HG02973 (cell line): ENCODE data around the gene ITGA1.

Experiments
- ATAC-seq: cut with Tn5 transposase; IDR thresholded peaks from one replicate; pipeline ENCODE4 v1.9.1; 2021; ENCODE audit warnings: moderate library complexity; ENCODE audit not compliant: unreplicated experiment

The ITGA1 gene

GRCh38 chr5:52989781-52990527, 202.2 kb downstream of the ITGA1 start:
- ATAC-seq: peak; percentile 37

DNA sequence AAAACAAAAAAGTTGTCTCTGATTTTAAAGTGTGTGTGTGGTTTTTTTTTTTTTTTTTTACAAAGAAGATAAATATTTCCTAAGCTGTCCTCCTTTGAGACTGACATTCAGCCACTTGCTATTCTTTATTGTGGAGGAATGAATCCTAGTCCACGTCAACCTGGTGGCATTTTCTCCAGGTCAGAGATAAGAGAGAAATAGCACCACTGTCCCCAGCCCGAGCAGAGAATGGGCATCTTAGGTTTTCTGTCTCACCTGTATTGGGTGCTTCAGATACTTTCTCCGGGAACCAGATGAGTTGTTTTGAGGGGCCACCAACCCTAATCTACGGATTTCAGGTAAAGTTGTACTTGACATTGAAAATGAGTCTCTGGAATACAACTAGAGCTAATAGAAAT, 202.8 kb downstream of the ITGA1 start:
- ATAC-seq: no peak

GRCh38 chr5:52993367-52993766, 205.7 kb downstream of the ITGA1 start:
- ATAC-seq: no peak

DNA sequence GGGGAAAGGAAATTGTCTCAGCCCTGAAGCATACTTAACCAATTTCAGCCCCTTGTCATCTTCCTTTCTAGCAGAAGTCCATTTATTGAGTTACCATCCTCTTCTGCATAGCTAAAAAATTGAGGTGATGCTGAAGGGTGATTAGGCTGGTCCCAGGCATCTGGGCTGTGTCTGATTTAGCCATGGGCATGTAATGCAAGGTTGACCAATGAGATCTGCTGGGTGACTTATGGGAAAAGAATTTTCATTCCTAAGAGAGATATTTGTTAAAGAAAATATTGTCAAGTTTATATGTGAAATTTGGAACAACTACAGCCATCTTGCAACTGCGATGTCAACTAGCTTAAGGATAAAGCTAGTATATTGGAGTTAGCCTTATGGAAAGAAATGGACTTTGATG, 206.6 kb downstream of the ITGA1 start:
- ATAC-seq: no peak

- ATAC-seq: peak; percentile 39
These were observed 207.4 kb downstream of the ITGA1 start for GRCh38 chr5:52995095-52995494.

DNA sequence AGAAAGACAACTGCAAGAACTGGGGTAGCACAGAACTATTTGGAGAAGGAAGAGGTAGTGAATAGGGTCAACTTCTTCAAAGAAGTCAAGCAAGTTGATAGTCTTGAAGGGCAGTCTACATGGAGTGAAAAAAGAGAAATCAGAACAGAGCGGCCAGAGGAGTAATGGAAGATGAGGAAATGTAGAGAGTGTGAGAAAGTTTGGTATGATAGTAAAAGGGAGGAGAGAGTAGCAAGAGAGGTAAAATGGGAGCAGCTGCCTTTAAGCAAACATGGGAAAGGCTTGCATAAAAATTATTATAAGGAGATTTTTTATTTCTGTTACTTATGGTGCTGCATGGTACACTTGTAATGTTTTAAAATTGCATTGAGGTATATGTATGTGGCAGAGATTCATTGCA, 208.2 kb downstream of the ITGA1 start:
- no peak for ATAC-seq

GRCh38 chr5:52996979-52997378, 209.3 kb downstream of the ITGA1 start:
- ATAC-seq: no peak

GRCh38 chr5:52997424-52997823, 209.7 kb downstream of the ITGA1 start:
- ATAC-seq: no peak

GRCh38 chr5:52998552-52999313, 211.0 kb downstream of the ITGA1 start:
- ATAC-seq: no peak

DNA sequence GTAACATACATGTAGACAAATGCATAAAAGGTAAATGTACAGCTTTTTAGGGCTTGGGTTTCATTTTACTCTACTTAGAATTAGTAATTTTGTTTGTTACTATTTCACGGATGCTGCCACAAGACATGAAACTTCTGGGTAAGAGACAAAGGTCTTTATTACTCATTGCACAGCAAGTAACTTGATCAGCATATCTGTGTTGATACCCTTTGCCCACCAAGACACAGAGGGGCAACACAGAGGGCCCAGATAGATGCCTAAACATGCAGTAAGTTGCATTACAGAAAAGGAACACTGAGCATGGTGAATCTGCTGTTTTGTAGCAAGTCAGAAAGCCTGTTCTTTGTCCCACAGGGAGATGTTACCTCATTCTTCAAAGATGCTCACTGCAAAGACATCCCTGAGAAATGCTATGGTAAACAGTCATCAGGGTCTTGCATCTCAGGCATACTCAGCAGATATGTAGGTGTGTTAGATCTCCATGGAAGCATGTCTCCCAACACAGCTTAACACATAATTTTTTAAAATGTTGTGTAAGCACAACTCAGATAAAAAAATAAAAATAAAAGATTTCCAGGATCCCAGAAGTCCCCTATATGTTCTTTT, 211.7 kb downstream of the ITGA1 start:
- peak; percentile 55 for ATAC-seq

GRCh38 chr5:53001541-53001940, 213.8 kb downstream of the ITGA1 start:
- no peak for ATAC-seq

DNA sequence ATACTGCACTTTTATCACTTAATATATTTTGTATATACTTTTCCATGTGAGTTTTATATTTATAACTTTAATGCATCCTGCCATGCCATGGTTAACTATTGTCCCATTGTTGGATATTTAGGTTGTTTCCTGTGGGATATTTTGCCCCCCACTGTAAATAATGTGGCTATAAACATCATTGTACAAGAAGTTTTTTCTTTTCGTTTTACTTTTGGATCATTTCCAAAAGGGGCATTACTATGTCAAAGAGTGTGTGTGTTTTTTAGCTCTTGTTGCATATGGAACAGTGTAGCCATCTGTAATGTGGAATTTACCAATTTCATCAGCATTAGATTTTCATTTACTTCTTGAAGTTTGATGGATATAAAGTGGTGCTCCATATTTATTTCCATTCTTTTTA, 214.8 kb downstream of the ITGA1 start:
- ATAC-seq: no peak

GRCh38 chr5:53003144-53003543, 215.4 kb downstream of the ITGA1 start:
- ATAC-seq: no peak

DNA sequence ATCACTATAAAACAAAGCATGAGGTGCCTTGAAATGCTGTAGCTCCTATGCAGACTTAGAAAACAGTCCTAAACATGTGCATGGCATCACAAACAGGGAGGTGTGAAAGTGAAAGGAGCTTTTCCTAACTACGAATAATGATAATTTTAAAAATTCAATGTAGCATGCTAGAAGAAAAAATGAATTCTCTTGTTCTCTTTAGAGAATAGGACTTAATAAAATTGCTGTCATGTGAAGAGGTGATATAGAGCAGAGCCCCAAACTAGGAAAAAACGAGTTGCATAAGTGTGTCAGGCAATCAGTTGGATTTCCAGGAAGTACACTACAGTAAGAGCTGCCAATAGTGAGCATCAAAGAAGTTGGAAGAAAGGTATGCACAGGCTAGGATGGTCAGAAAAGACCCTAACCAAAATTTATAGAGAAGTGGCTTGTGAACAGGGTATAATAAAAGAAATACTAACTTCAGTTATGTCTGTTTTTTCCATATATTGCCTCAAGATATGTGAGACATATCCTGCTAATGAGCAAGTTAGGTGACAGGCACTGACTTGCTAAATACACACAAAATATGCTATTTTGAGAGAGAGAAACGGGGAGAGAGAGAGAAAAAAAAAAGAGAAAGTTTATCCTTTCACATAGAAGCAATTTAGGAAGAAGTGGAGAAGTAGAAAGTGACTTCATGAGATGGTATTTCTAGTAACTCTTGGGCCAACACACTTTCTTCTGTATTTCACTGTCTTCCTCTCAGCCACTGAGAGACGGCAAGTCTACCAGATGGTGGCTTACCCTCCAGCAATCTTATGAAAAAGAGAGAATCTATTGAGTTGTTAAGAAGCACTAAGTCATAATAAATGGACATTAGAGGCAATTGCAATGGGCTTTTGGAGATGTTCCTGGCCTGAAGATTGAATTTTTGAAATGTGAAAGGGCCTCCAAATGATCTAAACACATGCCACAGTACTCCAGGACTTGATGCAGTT, 219.5 kb downstream of the ITGA1 start:
- no peak for ATAC-seq

DNA sequence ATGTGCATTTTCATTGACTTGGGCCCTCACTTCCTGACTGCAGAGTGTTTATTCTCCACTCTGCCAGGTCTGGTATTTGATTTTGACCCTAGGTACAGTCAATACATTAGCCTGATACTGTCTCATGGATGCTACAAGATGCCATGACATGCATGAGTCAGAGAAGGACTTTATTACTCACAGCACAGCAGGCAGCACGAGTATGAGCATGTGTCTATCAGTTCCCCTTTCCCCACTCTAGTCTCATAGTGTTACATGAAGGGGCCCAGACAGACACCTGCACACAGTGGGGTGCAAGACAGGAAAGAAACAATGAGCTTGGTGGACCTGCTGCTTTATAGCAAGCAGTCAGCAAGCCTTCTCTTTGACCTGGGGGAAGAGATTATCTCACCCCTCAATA, 221.0 kb downstream of the ITGA1 start:
- ATAC-seq: peak; percentile 98
